Liver (tissue), 9 donors: ENCODE results near the gene CASP8AP2. TPM values are rescaled to one million over a fixed set of nuclear protein-coding genes. Genes with fewer than 3 reads are reported as not detected.

Experiments
- DNase-seq: peaks from one replicate; pipeline ENCODE4 v3.0.0-alpha.2; 2017; ENCODE audit warnings: low spot score
- H3K27ac ChIP-seq, 2 donors: one replicate each; pipeline ENCODE4 v1.7.0; 2013; ENCODE audit warnings: inconsistent platforms in 2 of 2, low read length in 2 of 2, control low read depth in 1 of 2, low read depth in 1 of 2, mild to moderate bottlenecking in 1 of 2
- H3K27me3 ChIP-seq, 4 donors: one replicate each; pipeline versions ENCODE4 v1.6.1 to v1.7.0; 2013; ENCODE audit warnings: low read length in 3 of 4, inconsistent platforms in 1 of 4, mild to moderate bottlenecking in 1 of 4, moderate library complexity in 1 of 4; ENCODE audit not compliant: control insufficient read depth in 4 of 4, insufficient read depth in 4 of 4
- H3K36me3 ChIP-seq, 4 donors: one replicate each; pipeline versions ENCODE4 v1.6.1 to v1.7.0; 2013; ENCODE audit warnings: low read length in 3 of 4, mild to moderate bottlenecking in 3 of 4, low read depth in 1 of 4, moderate library complexity in 1 of 4; ENCODE audit not compliant: control insufficient read depth in 4 of 4, insufficient read depth in 3 of 4
- H3K4me1 ChIP-seq, 4 donors: one replicate each; pipeline versions ENCODE4 v1.6.1 to v1.7.0; 2013; ENCODE audit warnings: low read length in 3 of 4, mild to moderate bottlenecking in 3 of 4, moderate library complexity in 1 of 4; ENCODE audit not compliant: control insufficient read depth in 4 of 4, insufficient read depth in 4 of 4
- H3K4me3 ChIP-seq, 3 donors: one replicate each; pipeline versions ENCODE4 v1.6.1 to v1.7.0; 2013; ENCODE audit warnings: low read length in 3 of 3, control low read depth in 1 of 3, low read depth in 1 of 3, mild to moderate bottlenecking in 1 of 3
- H3K9ac ChIP-seq, 2 donors: one replicate each; pipeline ENCODE4 v1.7.0; 2013; ENCODE audit warnings: low read length in 2 of 2, mild to moderate bottlenecking in 2 of 2, moderate library complexity in 2 of 2, control low read depth in 1 of 2, low read depth in 1 of 2
- H3K9me3 ChIP-seq, 4 donors: one replicate each; pipeline versions ENCODE4 v1.6.1 to v1.7.0; 2013; ENCODE audit warnings: low read length in 3 of 4; ENCODE audit not compliant: control insufficient read depth in 4 of 4
- ATF3 ChIP-seq: IDR thresholded peaks from 2 replicates; pipeline ENCODE4 v1.6.1; 2016; ENCODE audit warnings: antibody characterized with exemption
- CTCF ChIP-seq: fragments of 150-350 bp; IDR thresholded peaks from 2 replicates; pipeline ENCODE4 v1.5.1; 2017; ENCODE audit warnings: improper control_type of control experiment, low read depth, low read length; ENCODE audit not compliant: missing input control
- EGR1 ChIP-seq, 2 donors: IDR thresholded peaks; 2 replicates each; pipeline ENCODE4 v1.6.1; 2016 to 2018; ENCODE audit warnings: antibody characterized with exemption in 2 of 2, low read depth in 2 of 2
- FOXA1 ChIP-seq: IDR thresholded peaks from 2 replicates; pipeline ENCODE4 v1.6.1; 2016; ENCODE audit warnings: antibody characterized with exemption
- FOXA2 ChIP-seq: IDR thresholded peaks from 2 replicates; pipeline ENCODE4 v1.6.1; 2016; ENCODE audit warnings: antibody characterized with exemption
- GABPA ChIP-seq, 2 donors: IDR thresholded peaks in 1 of 2; conservative IDR thresholded peaks in 1 of 2; 2 replicates each; pipeline ENCODE4 v1.6.1; 2016; ENCODE audit warnings: antibody characterized with exemption in 2 of 2, mild to moderate bottlenecking in 1 of 2, moderate library complexity in 1 of 2
- HNF4A ChIP-seq, 2 donors: conservative IDR thresholded peaks; 2 replicates each; pipeline ENCODE4 v1.6.1; 2016; ENCODE audit warnings: antibody characterized with exemption in 2 of 2, mild to moderate bottlenecking in 2 of 2
- HNF4G ChIP-seq: IDR thresholded peaks from 2 replicates; pipeline ENCODE4 v1.6.1; 2016; ENCODE audit warnings: antibody characterized with exemption
- JUND ChIP-seq, 2 donors: IDR thresholded peaks; 2 replicates each; pipeline ENCODE4 v1.6.1; 2016; ENCODE audit warnings: antibody characterized with exemption in 2 of 2
- MAX ChIP-seq: IDR thresholded peaks from 2 replicates; pipeline ENCODE4 v1.6.1; 2016; ENCODE audit warnings: antibody characterized with exemption
- NR2F2 ChIP-seq: IDR thresholded peaks from 2 replicates; pipeline ENCODE4 v1.6.1; 2016; ENCODE audit warnings: antibody characterized with exemption
- RAD21 ChIP-seq, 2 donors: IDR thresholded peaks; 2 replicates each; pipeline ENCODE4 v1.6.1; 2016; ENCODE audit warnings: antibody characterized with exemption in 2 of 2, mild to moderate bottlenecking in 2 of 2
- REST ChIP-seq: IDR thresholded peaks from 2 replicates; pipeline ENCODE4 v1.6.1; 2016; ENCODE audit warnings: antibody characterized with exemption, mild to moderate bottlenecking
- RXRA ChIP-seq, 2 donors: IDR thresholded peaks; 2 replicates each; pipeline ENCODE4 v1.6.1; 2017 to 2018; ENCODE audit warnings: antibody characterized with exemption in 2 of 2, mild to moderate bottlenecking in 1 of 2
- SP1 ChIP-seq: IDR thresholded peaks from 2 replicates; pipeline ENCODE4 v1.6.1; 2018; ENCODE audit warnings: antibody characterized with exemption, mild to moderate bottlenecking
- TAF1 ChIP-seq: conservative IDR thresholded peaks from 2 replicates; pipeline ENCODE4 v1.6.1; 2016; ENCODE audit warnings: antibody characterized with exemption, mild to moderate bottlenecking
- YY1 ChIP-seq: IDR thresholded peaks from 2 replicates; pipeline ENCODE4 v1.6.1; 2016; ENCODE audit warnings: antibody characterized with exemption, mild to moderate bottlenecking
- ZBTB33 ChIP-seq: IDR thresholded peaks from 2 replicates; pipeline ENCODE4 v1.6.1; 2016; ENCODE audit warnings: antibody characterized with exemption
- WGBS: extraction: QIAGEN DNeasy Blood & Tissue Kit; methylation state at CpG from one replicate; pipeline ENCODE4 v1.1.7; 2013; 5-methylcytosine and 5-hydroxymethylcytosine counted together
- polyA plus RNA-seq, 2 donors: library from polyadenylated mRNA; stranded (reverse) in 1 of 2; unstranded in 1 of 2; fragments of 200-250 nt in 1 of 2; fragments of >200 nt in 1 of 2; fragmentation: Nextera tagmentation in 1 of 2; extraction: Ambion mirVana in 1 of 2; gene quantifications; one replicate each; pipeline versions ENCODE4 v1.2.1 to v1.2.3, GENCODE V29; 2013 to 2015
- total RNA-seq, 2 donors: library from RNA; depleted of rRNA; stranded (reverse); fragments of >200 nt; gene quantifications; one replicate each; pipeline ENCODE4 v1.2.3, GENCODE V29; 2014
- donor health status: healthy.
- donor health status: healthy.
- donor health status: healthy.
- donor health status: healthy.
- donor health status: healthy.

Gene CASP8AP2
- total and polyA plus RNA-seq, 4 donors = 1.9 to 12.2 (median 7.1) TPM

- TF ChIP-seq CTCF = no peak
- TF ChIP-seq TAF1 = no peak
- no peak for TF ChIP-seq HNF4A (conservative IDR thresholded peaks at IDR 0.05)
- no peak for TF ChIP-seq RAD21 (IDR thresholded peaks at IDR 0.05)
Measured at GRCh38 chr6:89853068-89853467, 23.4 kb downstream of the CASP8AP2 start (continued).

- Histone ChIP-seq H3K4me1 (no peaks in the 10 kb centered on the region), H3K27ac (no peak overlapping the region), H3K9ac (no peak overlapping the region), H3K4me3 (no peak overlapping the region), H3K36me3 (peaks cover 14 to 48% (median 38%) of the 10 kb centered on the region in 4 donors), H3K27me3 (no peaks in the 10 kb centered on the region), H3K9me3 (no peaks in the 10 kb centered on the region)
- 93% methylated on average over 1 of the region's 1 CpG for WGBS
- no peak for DNase-seq
- TF ChIP-seq RXRA (IDR thresholded peaks at IDR 0.05) (no peak), JUND (IDR thresholded peaks at IDR 0.05) (no peak), NR2F2 (no peak), RAD21 (IDR thresholded peaks at IDR 0.05) (no peak), FOXA1 (no peak), FOXA2 (no peak), MAX (no peak), GABPA (IDR thresholded peaks at IDR 0.05 in 1 of 2, conservative IDR thresholded peaks at IDR 0.05 in 1 of 2) (no peak), REST (no peak), YY1 (no peak), HNF4G (no peak), CTCF (no peak), ATF3 (no peak), TAF1 (no peak), HNF4A (conservative IDR thresholded peaks at IDR 0.05) (no peak), ZBTB33 (no peak), EGR1 (IDR thresholded peaks at IDR 0.05; ENCODE audit: low read depth in 2 of 2) (no peak), SP1 (no peak)
Measured at GRCh38 chr6:89858041-89858440, 28.4 kb downstream of the CASP8AP2 start.
